K562 (cell line): ENCODE data around the gene DNPEP.

Source experiments
- POLR2AphosphoS5 ChIP-seq: IDR thresholded peaks from 2 replicates; pipeline ENCODE4 v1.6.1; 2011; ENCODE audit warnings: mild to moderate bottlenecking, low read depth, low read length, moderate library complexity; ENCODE audit not compliant: control insufficient read depth, insufficient read depth
- RCOR1 ChIP-seq, 2 experiments: IDR thresholded peaks; 2 replicates each; pipeline ENCODE4 v1.6.1; 2012; ENCODE audit warnings: low read depth in 2 of 2, low read length in 2 of 2, borderline replicate concordance in 1 of 2, improper control_type of control experiment in 1 of 2
- RFX5 ChIP-seq: IDR thresholded peaks from 2 replicates; pipeline ENCODE4 v1.6.1; 2011; ENCODE audit warnings: low read depth, mild to moderate bottlenecking, improper control_type of control experiment, low read length
- SMC3 ChIP-seq: conservative IDR thresholded peaks from 2 replicates; pipeline ENCODE4 v1.6.1; 2011; ENCODE audit warnings: low read depth, low read length, improper control_type of control experiment; ENCODE audit not compliant: insufficient read depth
- TF ChIP-seq, protein P1 (sequence below), 3 experiments: IDR thresholded peaks in 2 of 3; conservative IDR thresholded peaks in 1 of 3; 2 replicates each; pipeline ENCODE4 v1.5.1; 2011 to 2012; ENCODE audit warnings: low read length in 3 of 3, mild to moderate bottlenecking in 3 of 3, control low read depth in 2 of 3, improper control_type of control experiment in 1 of 3, inconsistent platforms in 1 of 3, low read depth in 1 of 3, mixed read lengths in 1 of 3, moderate library complexity in 1 of 3; ENCODE audit not compliant: insufficient read depth in 2 of 3

DNA sequence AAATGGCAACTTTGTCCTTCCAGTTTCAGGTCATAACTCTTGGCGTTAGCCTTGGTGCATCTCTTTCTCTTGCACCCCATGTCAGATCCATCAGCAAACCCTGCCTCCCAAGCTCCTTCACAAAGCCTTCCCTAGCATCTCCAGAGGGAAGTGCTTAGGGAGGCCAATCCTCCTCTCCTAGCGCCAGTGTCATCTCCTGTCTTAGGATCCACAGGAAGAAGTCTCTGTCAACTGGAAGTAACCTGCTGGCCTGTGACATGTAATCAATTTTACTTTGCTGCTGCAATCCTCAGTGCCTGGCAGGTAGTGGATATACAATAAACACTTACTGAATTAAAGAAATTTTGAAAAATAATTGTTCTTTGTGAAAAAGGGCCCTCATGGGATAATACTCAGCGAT is 7.9 kb upstream of the DNPEP start:
- TF ChIP-seq RFX5 = no peak
- TF ChIP-seq, protein P1, sequence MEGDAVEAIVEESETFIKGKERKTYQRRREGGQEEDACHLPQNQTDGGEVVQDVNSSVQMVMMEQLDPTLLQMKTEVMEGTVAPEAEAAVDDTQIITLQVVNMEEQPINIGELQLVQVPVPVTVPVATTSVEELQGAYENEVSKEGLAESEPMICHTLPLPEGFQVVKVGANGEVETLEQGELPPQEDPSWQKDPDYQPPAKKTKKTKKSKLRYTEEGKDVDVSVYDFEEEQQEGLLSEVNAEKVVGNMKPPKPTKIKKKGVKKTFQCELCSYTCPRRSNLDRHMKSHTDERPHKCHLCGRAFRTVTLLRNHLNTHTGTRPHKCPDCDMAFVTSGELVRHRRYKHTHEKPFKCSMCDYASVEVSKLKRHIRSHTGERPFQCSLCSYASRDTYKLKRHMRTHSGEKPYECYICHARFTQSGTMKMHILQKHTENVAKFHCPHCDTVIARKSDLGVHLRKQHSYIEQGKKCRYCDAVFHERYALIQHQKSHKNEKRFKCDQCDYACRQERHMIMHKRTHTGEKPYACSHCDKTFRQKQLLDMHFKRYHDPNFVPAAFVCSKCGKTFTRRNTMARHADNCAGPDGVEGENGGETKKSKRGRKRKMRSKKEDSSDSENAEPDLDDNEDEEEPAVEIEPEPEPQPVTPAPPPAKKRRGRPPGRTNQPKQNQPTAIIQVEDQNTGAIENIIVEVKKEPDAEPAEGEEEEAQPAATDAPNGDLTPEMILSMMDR (IDR thresholded peaks at IDR 0.05 in 2 of 3, conservative IDR thresholded peaks at IDR 0.05 in 1 of 3; ENCODE audit: insufficient read depth in 2 of 3, low read depth in 1 of 3, low read length in 3 of 3) = no peak
- TF ChIP-seq POLR2AphosphoS5 = no peak
- TF ChIP-seq SMC3 = no peak
- no peak for TF ChIP-seq RCOR1 (IDR thresholded peaks at IDR 0.05; ENCODE audit: borderline replicate concordance in 1 of 2, low read depth in 2 of 2, low read length in 2 of 2)
